DOHH2 (cell line): ENCODE data around the gene PSMA3.

Source experiments
- H3F3A ChIP-seq: fragments of 200-600 bp; sonication (generic), shearing (Covaris generic); 2 replicates; pipeline ENCODE4 v1.6.0; 2016; ENCODE audit warnings: antibody characterized with exemption, mild to moderate bottlenecking; ENCODE audit not compliant: control insufficient read depth, insufficient read depth
- H3K27ac ChIP-seq: fragments of 200-600 bp; sonication (generic); 2 replicates; pipeline ENCODE4 v1.5.1; 2014; ENCODE audit warnings: low read depth, mild to moderate bottlenecking, low read length, moderate library complexity
- H3K27me3 ChIP-seq: fragments of 200-600 bp; sonication (generic); 2 replicates; pipeline ENCODE4 v1.6.1; 2014; ENCODE audit warnings: mild to moderate bottlenecking, low read length, mixed read lengths; ENCODE audit not compliant: control insufficient read depth
- H3K36me3 ChIP-seq: fragments of 200-600 bp; sonication (generic); 2 replicates; pipeline ENCODE4 v1.6.1; 2014; ENCODE audit warnings: mild to moderate bottlenecking, low read length, moderate library complexity, mixed read lengths; ENCODE audit not compliant: control insufficient read depth
- H3K4me1 ChIP-seq: fragments of 200-600 bp; sonication (generic); 2 replicates; pipeline ENCODE4 v1.6.1; 2014; ENCODE audit warnings: mild to moderate bottlenecking, low read length, mixed read lengths; ENCODE audit not compliant: control insufficient read depth
- H3K4me2 ChIP-seq: fragments of 200-600 bp; sonication (generic); 2 replicates; pipeline ENCODE4 v1.6.0; 2014; ENCODE audit warnings: mild to moderate bottlenecking, low read length, moderate library complexity
- H3K4me3 ChIP-seq: fragments of 200-600 bp; sonication (generic); 2 replicates; pipeline ENCODE4 v1.5.1; 2014; ENCODE audit warnings: mild to moderate bottlenecking, low read length, mixed read lengths
- H3K79me2 ChIP-seq: fragments of 200-600 bp; sonication (generic); 2 replicates; pipeline ENCODE4 v1.6.1; 2014; ENCODE audit warnings: mild to moderate bottlenecking, low read length, mixed read lengths; ENCODE audit not compliant: control insufficient read depth
- H3K9me2 ChIP-seq: fragments of 200-600 bp; sonication (generic); replicated peaks from 2 replicates; pipeline ENCODE4 v1.6.1; 2014; ENCODE audit warnings: mild to moderate bottlenecking, low read length, mixed read lengths; ENCODE audit not compliant: control insufficient read depth
- H3K9me3 ChIP-seq: fragments of 200-600 bp; sonication (generic); 2 replicates; pipeline ENCODE4 v1.6.1; 2014; ENCODE audit warnings: antibody characterized with exemption, low read length, mixed read lengths; ENCODE audit not compliant: control insufficient read depth, insufficient read depth
- H4K20me1 ChIP-seq: fragments of 200-600 bp; sonication (generic); 2 replicates; pipeline ENCODE4 v1.6.0; 2014; ENCODE audit warnings: low read depth, mild to moderate bottlenecking, antibody characterized with exemption, low read length, moderate library complexity; ENCODE audit not compliant: control insufficient read depth, insufficient read depth
- CTCF ChIP-seq: fragments of 200-600 bp; sonication (generic); IDR thresholded peaks from one replicate; pipeline ENCODE4 v1.5.1; 2014; ENCODE audit warnings: antibody characterized with exemption, mild to moderate bottlenecking, low read depth, low read length; ENCODE audit not compliant: poor library complexity, severe bottlenecking
- EZH2phosphoT487 ChIP-seq: fragments of 200-600 bp; sonication (generic); IDR thresholded peaks from 2 replicates; pipeline ENCODE4 v1.6.1; 2017; ENCODE audit warnings: borderline replicate concordance, mild to moderate bottlenecking, antibody characterized with exemption, low read length, moderate library complexity, mixed read lengths

Gene PSMA3

DNA sequence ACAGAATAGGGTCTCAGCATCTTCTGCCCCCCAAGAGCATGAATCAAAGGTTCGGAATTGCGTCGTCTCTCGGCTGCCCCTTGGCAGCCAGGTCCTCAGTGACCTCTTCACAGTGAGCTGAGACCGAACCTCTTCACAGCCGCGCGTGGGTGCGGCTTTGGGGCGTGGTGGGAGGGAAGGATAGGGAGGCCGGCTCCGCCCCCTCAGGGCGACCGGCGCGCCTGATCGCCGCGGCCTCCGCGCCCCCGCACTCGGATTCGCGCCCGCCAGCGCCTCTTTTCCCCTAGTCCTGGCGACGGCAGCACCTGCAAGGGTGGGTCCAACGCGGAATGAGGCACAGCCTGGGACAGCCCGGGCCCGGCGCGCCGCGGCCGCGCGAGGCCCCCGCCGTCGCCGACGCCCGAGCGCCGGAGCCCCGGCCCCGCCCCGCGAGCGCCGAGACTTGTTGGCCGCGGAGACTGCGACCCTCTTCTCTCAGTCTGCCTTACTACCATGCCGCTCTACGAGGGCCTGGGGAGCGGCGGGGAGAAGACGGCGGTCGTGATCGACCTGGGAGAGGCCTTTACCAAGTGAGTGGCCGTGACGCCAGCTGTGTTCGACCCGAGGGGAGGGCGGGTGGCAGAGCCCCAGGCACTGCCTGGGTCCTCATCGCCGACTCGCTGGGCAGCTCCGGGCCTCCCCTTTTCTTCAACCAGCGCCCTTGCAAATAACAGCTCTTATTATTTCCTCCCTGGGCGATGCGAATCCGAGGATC, 44.7 kb upstream of the PSMA3 start, which contains the start of gene ACTR10:
TSS of gene ACTR10 (plus strand) at position 424 of the 754 bp plus-strand sequence. CDS start at position 493, 69 bp downstream.
- no peaks in the 10 kb centered on the region for H3F3A ChIP-seq
- no peaks in the 10 kb centered on the region for H3K9me2 ChIP-seq
- no peaks in the 10 kb centered on the region for H3K27me3 ChIP-seq
- peaks cover 22% of the 10 kb centered on the region for H3K4me1 ChIP-seq
- peak within 1 kb of the TSS; percentile 87 for H3K4me2 ChIP-seq
- H3K79me2 ChIP-seq = peaks cover 33% of the 10 kb centered on the region
- H3K9me3 ChIP-seq = no peaks in the 10 kb centered on the region
- peaks cover 9% of the 10 kb centered on the region; the same call in 1 of the 2 replicates for H3K36me3 ChIP-seq
- H3K4me3 ChIP-seq = peak within 1 kb of the TSS; percentile 96
- peak within 1 kb of the TSS; percentile 70 for H3K27ac ChIP-seq
- no peaks in the 10 kb centered on the region for H4K20me1 ChIP-seq
- TF ChIP-seq EZH2phosphoT487 (no peak), CTCF (no peak)

GRCh38 chr14:58200480-58200841, 44.2 kb upstream of the PSMA3 start:
- Histone ChIP-seq H3K79me2 (peaks cover 33% of the 10 kb centered on the region), H3K4me1 (peaks cover 22% of the 10 kb centered on the region), H3K27me3 (no peaks in the 10 kb centered on the region), H3F3A (no peaks in the 10 kb centered on the region), H3K4me2 (peak overlapping the region; percentile 78), H3K9me3 (no peaks in the 10 kb centered on the region), H3K27ac (peak overlapping the region; percentile 70), H3K36me3 (peaks cover 9% of the 10 kb centered on the region; the same call in 1 of the 2 replicates), H3K4me3 (peak overlapping the region; percentile 96), H3K9me2 (no peaks in the 10 kb centered on the region), H4K20me1 (no peaks in the 10 kb centered on the region)
- TF ChIP-seq CTCF (no peak), EZH2phosphoT487 (no peak)

GRCh38 chr14:58200846-58201245, 43.8 kb upstream of the PSMA3 start:
- TF ChIP-seq CTCF (no peak), EZH2phosphoT487 (no peak)
- Histone ChIP-seq H3K4me2 (peak overlapping the region; percentile 78), H3K79me2 (peaks cover 34% of the 10 kb centered on the region), H4K20me1 (no peaks in the 10 kb centered on the region), H3F3A (no peaks in the 10 kb centered on the region), H3K4me1 (peaks cover 22% of the 10 kb centered on the region), H3K9me3 (no peaks in the 10 kb centered on the region), H3K27ac (peak overlapping the region; percentile 70), H3K4me3 (peak overlapping the region; percentile 96), H3K36me3 (peaks cover 9% of the 10 kb centered on the region; the same call in 1 of the 2 replicates), H3K27me3 (no peaks in the 10 kb centered on the region), H3K9me2 (no peaks in the 10 kb centered on the region)
